GM12801 (cell line): ENCODE measurements around the gene DNER.

Experiments
- CTCF ChIP-seq: IDR thresholded peaks from one replicate; pipeline ENCODE4 v1.5.1; 2011; ENCODE audit warnings: control low read depth; ENCODE audit not compliant: insufficient read length; ENCODE audit errors: extremely low read depth

The DNER gene

GRCh38 chr2:229610872-229611271 is 103.5 kb downstream of the DNER start:
- TF ChIP-seq CTCF, result no peak

GRCh38 chr2:229610333-229610732 is 104.0 kb downstream of the DNER start:
- TF ChIP-seq CTCF, result no peak

- TF ChIP-seq CTCF, result no peak
Measured at GRCh38 chr2:229601936-229602335, 112.4 kb downstream of the DNER start.

- no peak for TF ChIP-seq CTCF
Measured at GRCh38 chr2:229601396-229601795, 113.0 kb downstream of the DNER start.

GRCh38 chr2:229598227-229598626 is 116.1 kb downstream of the DNER start:
- TF ChIP-seq CTCF, result no peak

- TF ChIP-seq CTCF, result no peak
Measured at GRCh38 chr2:229596796-229597195, 117.6 kb downstream of the DNER start.

- TF ChIP-seq CTCF, result no peak
Measured at GRCh38 chr2:229591611-229592010, 122.7 kb downstream of the DNER start.
